Bronchial epithelial cell (primary cell): ENCODE data around the gene ATN1. TPM values are rescaled to one million over a fixed set of nuclear protein-coding genes. Genes with fewer than 3 reads are reported as not detected.

ENCODE experiments used
- DNase-seq: peaks from one replicate; pipeline ENCODE4 v3.0.0-alpha.2; 2010; ENCODE audit warnings: low read depth
- FAIRE-seq: peaks from 2 replicates; lab custom pipeline; 2011; peaks lifted over from hg19 to GRCh38; lab: Jason Lieb, UNC
- H3K27me3 ChIP-seq: 2 replicates; pipeline ENCODE4 v1.5.1; 2011; ENCODE audit warnings: low read length; ENCODE audit not compliant: control insufficient read depth, insufficient read depth
- H3K36me3 ChIP-seq: 2 replicates; pipeline ENCODE4 v1.5.1; 2011; ENCODE audit warnings: low read length; ENCODE audit not compliant: control insufficient read depth, insufficient read depth
- H3K4me3 ChIP-seq: 2 replicates; pipeline ENCODE4 v1.5.1; 2011; ENCODE audit warnings: mild to moderate bottlenecking, low read depth, low read length, control low read depth
- CTCF ChIP-seq: IDR thresholded peaks from 2 replicates; pipeline ENCODE4 v1.5.1; 2011; ENCODE audit warnings: mild to moderate bottlenecking, moderate library complexity, low read length, control low read depth, inconsistent platforms; ENCODE audit not compliant: insufficient read depth, severe bottlenecking
- total RNA-seq: library from RNA; depleted of rRNA; stranded (reverse); fragments of >200 nt; gene quantifications from 2 replicates; pipeline ENCODE4 v1.2.1, GENCODE V29; 2014

The ATN1 gene
- total RNA-seq, 1 donor from 2014 or later = 7.1 TPM

- no peak for TF ChIP-seq CTCF
- FAIRE-seq = no peak
- peaks cover 3% of the 10 kb centered on the region for H3K36me3 ChIP-seq
- H3K27me3 ChIP-seq = peaks cover 2% of the 10 kb centered on the region
- DNase-seq = no peak
- no peak overlapping the region for H3K4me3 ChIP-seq
These were observed 15.4 kb upstream of the ATN1 start for GRCh38 chr12:6912164-6912935.

- FAIRE-seq (no peak), DNase-seq (peak; percentile 38)
- Histone ChIP-seq H3K4me3 (peak within 1 kb of the TSS; percentile 56), H3K27me3 (peaks cover 2% of the 10 kb centered on the region), H3K36me3 (peaks cover 4% of the 10 kb centered on the region)
- no peak for TF ChIP-seq CTCF
These were observed 13.4 kb upstream of the ATN1 start, which contains the start of gene ENO2 for GRCh38 chr12:6914246-6914946. Gene ENO2, plus strand, starts transcription at chr12:6914580. Its CDS starts 1,253 bp downstream, at chr12:6915833.

GRCh38 chr12:6914947-6915788, 12.6 kb upstream of the ATN1 start:
- no peak for TF ChIP-seq CTCF
- peak overlapping the region; percentile 56 for H3K4me3 ChIP-seq
- H3K36me3 ChIP-seq = peaks cover 4% of the 10 kb centered on the region
- no peak for DNase-seq
- H3K27me3 ChIP-seq = peaks cover 2% of the 10 kb centered on the region
- no peak for FAIRE-seq

- DNase-seq (no peak), FAIRE-seq (no peak)
- Histone ChIP-seq H3K4me3 (no peak overlapping the region), H3K27me3 (peaks cover 2% of the 10 kb centered on the region), H3K36me3 (peaks cover 4% of the 10 kb centered on the region)
- no peak for TF ChIP-seq CTCF
These were observed 11.9 kb upstream of the ATN1 start for GRCh38 chr12:6915789-6916285.

GRCh38 chr12:6916426-6917200, 11.1 kb upstream of the ATN1 start:
- TF ChIP-seq CTCF = no peak
- H3K27me3 ChIP-seq = peaks cover 2% of the 10 kb centered on the region
- FAIRE-seq (no peak), DNase-seq (no peak)
- peaks cover 4% of the 10 kb centered on the region for H3K36me3 ChIP-seq
- H3K4me3 ChIP-seq = no peak overlapping the region
